ENCODE measurements around the gene CNOT6L.
A peak's percentile ranks its signal among the peaks of the same experiment; 100 is the strongest.

Gene CNOT6L

GRCh38 chr4:77816546-77816945 is 2.6 kb downstream of the CNOT6L start:
- Histone ChIP-seq H4K20me1 (ENCODE audit: insufficient read depth, low read length) (peaks cover 4% of the 10 kb centered on the region; the same call in 1 of the 2 replicates), H3F3A (ENCODE audit: insufficient read depth, low read length) (peaks cover 58% of the 10 kb centered on the region), H3K4me3 (ENCODE audit: low read length) (peak overlapping the region; percentile 93), H3K9me3 (replicated peaks; ENCODE audit: insufficient read depth, low read length) (no peaks in the 10 kb centered on the region), H3K36me3 (replicated peaks; ENCODE audit: insufficient read depth, low read length) (no peaks in the 10 kb centered on the region), H3K27ac (ENCODE audit: low read length) (peak overlapping the region; percentile 76; the same call in 1 of the 2 replicates), H3K79me2 (ENCODE audit: low read length) (peaks cover 91% of the 10 kb centered on the region), H2AFZ (ENCODE audit: low read length) (no peak overlapping the region), H3K4me2 (ENCODE audit: low read depth, low read length) (peak overlapping the region; percentile 81), H3K9ac (ENCODE audit: low read length) (peak overlapping the region; percentile 61), H3K4me1 (ENCODE audit: low read length) (peaks cover 36% of the 10 kb centered on the region), H3K27me3 (replicated peaks; ENCODE audit: insufficient read depth, low read length) (no peaks in the 10 kb centered on the region), H3K9me2 (replicated peaks; ENCODE audit: insufficient read depth, low read length) (no peaks in the 10 kb centered on the region)
- no peak for DNase-seq
- TF ChIP-seq EZH2phosphoT487 (IDR thresholded peaks at IDR 0.05; ENCODE audit: low read length) (no peak), EZH2 (optimal IDR thresholded peaks at IDR 0.05; ENCODE audit: low read depth, low read length) (no peak)
- TF ChIP-seq, protein P1, sequence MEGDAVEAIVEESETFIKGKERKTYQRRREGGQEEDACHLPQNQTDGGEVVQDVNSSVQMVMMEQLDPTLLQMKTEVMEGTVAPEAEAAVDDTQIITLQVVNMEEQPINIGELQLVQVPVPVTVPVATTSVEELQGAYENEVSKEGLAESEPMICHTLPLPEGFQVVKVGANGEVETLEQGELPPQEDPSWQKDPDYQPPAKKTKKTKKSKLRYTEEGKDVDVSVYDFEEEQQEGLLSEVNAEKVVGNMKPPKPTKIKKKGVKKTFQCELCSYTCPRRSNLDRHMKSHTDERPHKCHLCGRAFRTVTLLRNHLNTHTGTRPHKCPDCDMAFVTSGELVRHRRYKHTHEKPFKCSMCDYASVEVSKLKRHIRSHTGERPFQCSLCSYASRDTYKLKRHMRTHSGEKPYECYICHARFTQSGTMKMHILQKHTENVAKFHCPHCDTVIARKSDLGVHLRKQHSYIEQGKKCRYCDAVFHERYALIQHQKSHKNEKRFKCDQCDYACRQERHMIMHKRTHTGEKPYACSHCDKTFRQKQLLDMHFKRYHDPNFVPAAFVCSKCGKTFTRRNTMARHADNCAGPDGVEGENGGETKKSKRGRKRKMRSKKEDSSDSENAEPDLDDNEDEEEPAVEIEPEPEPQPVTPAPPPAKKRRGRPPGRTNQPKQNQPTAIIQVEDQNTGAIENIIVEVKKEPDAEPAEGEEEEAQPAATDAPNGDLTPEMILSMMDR (IDR thresholded peaks at IDR 0.05; ENCODE audit: low read length): no peak

GRCh38 chr4:77815636-77816035 is 3.5 kb downstream of the CNOT6L start:
- Histone ChIP-seq H3K4me3 (ENCODE audit: low read length) (peak overlapping the region; percentile 93), H3K27me3 (replicated peaks; ENCODE audit: insufficient read depth, low read length) (no peaks in the 10 kb centered on the region), H3K4me2 (ENCODE audit: low read depth, low read length) (peak overlapping the region; percentile 81), H3K9me3 (replicated peaks; ENCODE audit: insufficient read depth, low read length) (no peaks in the 10 kb centered on the region), H3K27ac (ENCODE audit: low read length) (peak overlapping the region; percentile 76), H4K20me1 (ENCODE audit: insufficient read depth, low read length) (peaks cover 13% of the 10 kb centered on the region; the same call in 1 of the 2 replicates), H3K4me1 (ENCODE audit: low read length) (peaks cover 36% of the 10 kb centered on the region), H3K79me2 (ENCODE audit: low read length) (peaks cover 91% of the 10 kb centered on the region), H2AFZ (ENCODE audit: low read length) (no peak overlapping the region), H3K36me3 (replicated peaks; ENCODE audit: insufficient read depth, low read length) (no peaks in the 10 kb centered on the region), H3K9me2 (replicated peaks; ENCODE audit: insufficient read depth, low read length) (no peaks in the 10 kb centered on the region), H3K9ac (ENCODE audit: low read length) (peak overlapping the region; percentile 61), H3F3A (ENCODE audit: insufficient read depth, low read length) (peaks cover 49% of the 10 kb centered on the region)
- peak; percentile 82 for DNase-seq
- TF ChIP-seq, protein P1 (IDR thresholded peaks at IDR 0.05; ENCODE audit: low read length): no peak
- TF ChIP-seq EZH2 (optimal IDR thresholded peaks at IDR 0.05; ENCODE audit: low read depth, low read length) (no peak), EZH2phosphoT487 (IDR thresholded peaks at IDR 0.05; ENCODE audit: low read length) (no peak)

- no peak overlapping the region for H2AFZ ChIP-seq (ENCODE audit: low read length)
- no peaks in the 10 kb centered on the region for H3K27me3 ChIP-seq (replicated peaks; ENCODE audit: insufficient read depth, low read length)
- no peaks in the 10 kb centered on the region for H3K9me3 ChIP-seq (replicated peaks; ENCODE audit: insufficient read depth, low read length)
- H3K79me2 ChIP-seq (ENCODE audit: low read length): peaks cover 100% of the 10 kb centered on the region
- no peaks in the 10 kb centered on the region for H3K36me3 ChIP-seq (replicated peaks; ENCODE audit: insufficient read depth, low read length)
- H3K9ac ChIP-seq (ENCODE audit: low read length): no peak overlapping the region
- H3F3A ChIP-seq (ENCODE audit: insufficient read depth, low read length): no peaks in the 10 kb centered on the region; the same call in 1 of the 2 replicates
- no peaks in the 10 kb centered on the region for H3K4me1 ChIP-seq (ENCODE audit: low read length)
- peaks cover 73% of the 10 kb centered on the region for H4K20me1 ChIP-seq (ENCODE audit: insufficient read depth, low read length)
- no peak for DNase-seq
- H3K9me2 ChIP-seq (replicated peaks; ENCODE audit: insufficient read depth, low read length): no peaks in the 10 kb centered on the region
- TF ChIP-seq, protein P1 (IDR thresholded peaks at IDR 0.05; ENCODE audit: low read length): no peak
- TF ChIP-seq EZH2phosphoT487 (IDR thresholded peaks at IDR 0.05; ENCODE audit: low read length): no peak
- TF ChIP-seq EZH2 (optimal IDR thresholded peaks at IDR 0.05; ENCODE audit: low read depth, low read length): no peak
- H3K4me2 ChIP-seq (ENCODE audit: low read depth, low read length): no peak overlapping the region
- H3K4me3 ChIP-seq (ENCODE audit: low read length): no peak overlapping the region
- no peak overlapping the region for H3K27ac ChIP-seq (ENCODE audit: low read length)
Observed at GRCh38 chr4:77805840-77806239, 13.3 kb downstream of the CNOT6L start.
